H1 (cell line): ENCODE results near the gene TTC23. TPM values are rescaled to one million over a fixed set of nuclear protein-coding genes. Genes with fewer than 3 reads are reported as not detected.

Experiments used
- CTCF ChIA-PET: fragments of 300-600 bp; sonication (Branson Sonifier 250); formaldehyde crosslinking; loops from one replicate; lab custom pipeline; 2021; ENCODE audit not compliant: partially characterized antibody; lab: Charles Lee
- POLR2A ChIA-PET: fragments of 300-600 bp; sonication (Branson Sonifier 250); formaldehyde crosslinking; loops from one replicate; lab custom pipeline; 2021; ENCODE audit warnings: inconsistent platforms; ENCODE audit not compliant: partially characterized antibody; lab: Charles Lee
- DNase-seq, 2 experiments: peaks; one replicate each; pipeline versions ENCODE4 v3.0.0 to v3.0.0-alpha.2; 2010 to 2022; ENCODE audit warnings: low spot score in 2 of 2, low read depth in 1 of 2, mixed read lengths in 1 of 2
- FAIRE-seq: peaks from 2 replicates; lab custom pipeline; 2011; peaks lifted over from hg19 to GRCh38; lab: Jason Lieb, UNC
- H2AFZ ChIP-seq: 2 replicates; pipeline ENCODE4 v1.8.1; 2012; ENCODE audit warnings: low read length, inconsistent platforms
- H2AK5ac ChIP-seq: 2 replicates; pipeline ENCODE4 v1.6.1; 2013; ENCODE audit warnings: low read depth, low read length
- H2BK120ac ChIP-seq: replicated peaks from 2 replicates; pipeline ENCODE3; 2013; ENCODE audit warnings: low read depth, low read length, inconsistent platforms
- H2BK12ac ChIP-seq: 2 replicates; pipeline ENCODE4 v1.6.1; 2013; ENCODE audit warnings: low read depth, low read length
- H2BK15ac ChIP-seq: 2 replicates; pipeline ENCODE4 v1.6.1; 2013; ENCODE audit warnings: low read length
- H2BK20ac ChIP-seq: 2 replicates; pipeline ENCODE4 v1.6.1; 2013; ENCODE audit warnings: low read length
- H2BK5ac ChIP-seq: 2 replicates; pipeline ENCODE4 v1.6.1; 2013; ENCODE audit warnings: low read depth, low read length
- H3K14ac ChIP-seq: 2 replicates; pipeline ENCODE4 v1.6.1; 2013; ENCODE audit warnings: inconsistent platforms; ENCODE audit not compliant: insufficient read length
- H3K18ac ChIP-seq: 2 replicates; pipeline ENCODE4 v1.6.1; 2013; ENCODE audit warnings: low read length; ENCODE audit errors: extremely low read depth
- H3K23ac ChIP-seq: 2 replicates; pipeline ENCODE4 v1.6.1; 2013; ENCODE audit warnings: inconsistent platforms; ENCODE audit not compliant: insufficient read length
- H3K23me2 ChIP-seq: 2 replicates; pipeline ENCODE4 v1.6.1; 2013; ENCODE audit warnings: low read depth, low read length
- H3K27ac ChIP-seq: 2 replicates; pipeline ENCODE4 v1.6.1; 2011; ENCODE audit warnings: low read depth, low read length, inconsistent platforms
- H3K27me3 ChIP-seq, 4 experiments: replicated peaks in 1 of 4; 1 replicate in 1 of 4; 2 replicates in 3 of 4; pipeline versions ENCODE4 v1.6.1 to v1.8.1; 2011 to 2013; ENCODE audit warnings: low read length in 3 of 4, mild to moderate bottlenecking in 3 of 4, inconsistent platforms in 2 of 4, mixed read lengths in 2 of 4, moderate library complexity in 1 of 4; ENCODE audit not compliant: control insufficient read depth in 3 of 4, insufficient read depth in 3 of 4; ENCODE audit errors: extremely low read depth in 1 of 4
- H3K36me3 ChIP-seq, 4 experiments: 2 replicates each; pipeline versions ENCODE4 v1.6.1 to v1.8.1; 2011 to 2013; ENCODE audit warnings: mild to moderate bottlenecking in 4 of 4, low read length in 3 of 4, moderate library complexity in 2 of 4, control low read depth in 1 of 4, inconsistent platforms in 1 of 4; ENCODE audit not compliant: insufficient read depth in 4 of 4, control insufficient read depth in 2 of 4
- H3K4ac ChIP-seq: replicated peaks from 2 replicates; pipeline ENCODE3; 2013; ENCODE audit warnings: low read length, low read depth, mixed read lengths, inconsistent platforms; ENCODE audit not compliant: insufficient read length
- H3K4me1 ChIP-seq, 4 experiments: replicated peaks in 1 of 4; 1 replicate in 1 of 4; 2 replicates in 3 of 4; pipeline versions ENCODE4 v1.6.1 to v1.8.1; 2011 to 2013; ENCODE audit warnings: low read length in 3 of 4, inconsistent platforms in 2 of 4, mixed read lengths in 1 of 4; ENCODE audit not compliant: insufficient read depth in 4 of 4, control insufficient read depth in 3 of 4
- H3K4me2 ChIP-seq, 2 experiments: 2 replicates each; pipeline versions ENCODE4 v1.6.1 to v1.8.1; 2011 to 2013; ENCODE audit warnings: low read depth in 2 of 2, low read length in 2 of 2, control low read depth in 1 of 2, inconsistent platforms in 1 of 2, mild to moderate bottlenecking in 1 of 2; ENCODE audit not compliant: insufficient read depth in 1 of 2
- H3K4me3 ChIP-seq, 4 experiments: fragments of 200-600, 300-600 bp in 1 of 4; sonication (generic), shearing (Covaris generic), sonication (Bioruptor Twin) in 1 of 4; 2 replicates each; pipeline versions ENCODE4 v1.5.1 to v1.8.1; 2011 to 2016; ENCODE audit warnings: low read length in 4 of 4, low read depth in 3 of 4, control low read depth in 2 of 4, inconsistent platforms in 2 of 4, mild to moderate bottlenecking in 2 of 4, mixed read lengths in 1 of 4, moderate library complexity in 1 of 4; ENCODE audit not compliant: insufficient read depth in 2 of 4; ENCODE audit errors: extremely low read depth in 1 of 4
- H3K56ac ChIP-seq: replicated peaks from 2 replicates; pipeline ENCODE3; 2013; ENCODE audit warnings: low read depth, mild to moderate bottlenecking, mixed read lengths, low read length, inconsistent platforms; ENCODE audit not compliant: insufficient read length
- H3K79me1 ChIP-seq: 2 replicates; pipeline ENCODE4 v1.6.1; 2013; ENCODE audit warnings: low read depth, low read length, control low read depth
- H3K79me2 ChIP-seq, 2 experiments: 2 replicates each; pipeline versions ENCODE4 v1.6.1 to v1.8.1; 2012 to 2013; ENCODE audit warnings: low read length in 2 of 2, mild to moderate bottlenecking in 2 of 2, inconsistent platforms in 1 of 2; ENCODE audit not compliant: insufficient read depth in 2 of 2, control insufficient read depth in 1 of 2
- H3K9ac ChIP-seq, 4 experiments: replicated peaks in 1 of 4; 1 replicate in 1 of 4; 2 replicates in 3 of 4; pipeline versions ENCODE4 v1.6.1 to v1.8.1; 2011 to 2013; ENCODE audit warnings: low read depth in 3 of 4, low read length in 3 of 4, control low read depth in 2 of 4, mild to moderate bottlenecking in 2 of 4, moderate library complexity in 2 of 4, inconsistent platforms in 1 of 4; ENCODE audit errors: extremely low read depth in 1 of 4
- H3K9me3 ChIP-seq, 2 experiments: 2 replicates each; pipeline versions ENCODE4 v1.6.1 to v1.8.1; 2012 to 2013; ENCODE audit warnings: mild to moderate bottlenecking in 2 of 2, moderate library complexity in 2 of 2, control low read depth in 1 of 2, inconsistent platforms in 1 of 2, low read depth in 1 of 2, low read length in 1 of 2, mixed read lengths in 1 of 2; ENCODE audit not compliant: insufficient read depth in 2 of 2
- H4K20me1 ChIP-seq, 2 experiments: replicated peaks in 1 of 2; 2 replicates each; pipeline versions ENCODE3 to v1.8.1; 2011 to 2013; ENCODE audit warnings: inconsistent platforms in 2 of 2, low read length in 2 of 2, mild to moderate bottlenecking in 1 of 2; ENCODE audit not compliant: insufficient read depth in 2 of 2, control insufficient read depth in 1 of 2
- H4K5ac ChIP-seq: 2 replicates; pipeline ENCODE4 v1.6.1; 2013; ENCODE audit warnings: low read length, low read depth, mixed read lengths, inconsistent platforms; ENCODE audit not compliant: insufficient read length
- H4K8ac ChIP-seq: 2 replicates; pipeline ENCODE4 v1.8.0; 2013; ENCODE audit warnings: mild to moderate bottlenecking, moderate library complexity, low read length, inconsistent platforms; ENCODE audit not compliant: insufficient read depth; ENCODE audit errors: extremely low read depth
- H4K91ac ChIP-seq: replicated peaks from 2 replicates; pipeline ENCODE3; 2013; ENCODE audit warnings: low read length, mixed read lengths, inconsistent platforms; ENCODE audit not compliant: insufficient read length
- CTBP2 ChIP-seq: IDR thresholded peaks from 2 replicates; pipeline ENCODE4 v1.7.0; 2011; ENCODE audit warnings: borderline replicate concordance, mild to moderate bottlenecking, moderate library complexity, mixed read lengths, low read length; ENCODE audit not compliant: insufficient read depth, insufficient read length
- GTF2F1 ChIP-seq: IDR thresholded peaks from 2 replicates; pipeline ENCODE4 v1.6.1; 2012; ENCODE audit warnings: low read depth, low read length, improper control_type of control experiment, borderline replicate concordance
- JUN ChIP-seq: IDR thresholded peaks from 2 replicates; pipeline ENCODE4 v1.6.1; 2011; ENCODE audit warnings: low read depth, mild to moderate bottlenecking, improper control_type of control experiment, low read length
- JUND ChIP-seq: IDR thresholded peaks from 2 replicates; pipeline ENCODE4 v1.6.1; 2011; ENCODE audit warnings: mild to moderate bottlenecking, improper control_type of control experiment, low read length
- KDM1A ChIP-seq: fragments of 200-600, 300-600 bp; sonication (generic); IDR thresholded peaks from 2 replicates; pipeline ENCODE4 v1.7.1; 2016; ENCODE audit warnings: mild to moderate bottlenecking, low read length, borderline replicate concordance
- SP4 ChIP-seq: IDR thresholded peaks from 2 replicates; pipeline ENCODE4 v1.6.1; 2012; ENCODE audit warnings: low read length, inconsistent platforms
- SUZ12 ChIP-seq: fragments of 200-600 bp; sonication (generic); IDR thresholded peaks from 2 replicates; pipeline ENCODE4 v1.6.1; 2012; ENCODE audit warnings: mild to moderate bottlenecking, inconsistent platforms, low read length, moderate library complexity, mixed read lengths
- TAF7 ChIP-seq: optimal IDR thresholded peaks from 2 replicates; pipeline ENCODE3; 2011; ENCODE audit warnings: low read depth, mild to moderate bottlenecking, inconsistent platforms, low read length, moderate library complexity, borderline replicate concordance
- TCF12 ChIP-seq: IDR thresholded peaks from 2 replicates; pipeline ENCODE4 v1.6.1; 2011; ENCODE audit warnings: low read depth, mild to moderate bottlenecking, low read length
- ZNF274 ChIP-seq: IDR thresholded peaks from 2 replicates; pipeline ENCODE4 v1.7.0; 2012; ENCODE audit warnings: low read length, borderline replicate concordance; ENCODE audit errors: extremely low read depth
- WGBS, 2 experiments: shearing (Covaris generic) in 1 of 2; methylation state at CpG; one replicate each; pipeline versions ENCODE4 v1.1.6 to v1.1.7; 2013 to 2015; ENCODE audit warnings: low lambda C conversion rate in 2 of 2, mixed read lengths in 2 of 2, inconsistent platforms in 1 of 2, low coverage in 1 of 2, missing lambda C conversion rate in 1 of 2; ENCODE audit not compliant: insufficient replicate concordance in 2 of 2, insufficient coverage in 1 of 2, insufficient read length in 1 of 2; ENCODE audit errors: extremely low coverage in 1 of 2, missing lambda C conversion rate in 1 of 2; 5-methylcytosine and 5-hydroxymethylcytosine counted together
- polyA plus RNA-seq, 7 experiments: library from polyadenylated mRNA; depleted of rRNA in 3 of 7; stranded (reverse) in 5 of 7; unstranded in 2 of 7; fragments of >200 nt in 5 of 7; fragments of 200-250 nt in 2 of 7; gene quantifications; 1 replicate in 5 of 7; 2 replicates in 1 of 7; 4 replicates in 1 of 7; pipeline versions ENCODE4 v1.2.1 to v1.2.3, GENCODE V29; 2011 to 2013; ENCODE audit warnings: missing spikeins in 2 of 7, mixed read lengths in 2 of 7
- total RNA-seq: library from RNA; stranded (reverse); fragmentation: NEBNext Ultra II Directional; extraction: Animal tissue kit (Norgen Biotek cat#: 25700); gene quantifications from 2 replicates; pipeline ENCODE4 v1.2.1, GENCODE V29; 2021
- TF ChIP-seq, protein P1 (sequence below): IDR thresholded peaks from 2 replicates; pipeline ENCODE4 v1.6.1; 2011; ENCODE audit warnings: low read depth, mild to moderate bottlenecking, low read length; ENCODE audit not compliant: insufficient read depth
- TF ChIP-seq, protein P2 (sequence below): IDR thresholded peaks from 2 replicates; pipeline ENCODE4 v1.6.1; 2012; ENCODE audit warnings: inconsistent platforms

The TTC23 gene
- total and polyA plus RNA-seq, 2 of the 8 experiments (the other 6 are each of a cell fraction or from before 2014, with no cell fraction given) = 4.8 to 23.0 TPM

DNA sequence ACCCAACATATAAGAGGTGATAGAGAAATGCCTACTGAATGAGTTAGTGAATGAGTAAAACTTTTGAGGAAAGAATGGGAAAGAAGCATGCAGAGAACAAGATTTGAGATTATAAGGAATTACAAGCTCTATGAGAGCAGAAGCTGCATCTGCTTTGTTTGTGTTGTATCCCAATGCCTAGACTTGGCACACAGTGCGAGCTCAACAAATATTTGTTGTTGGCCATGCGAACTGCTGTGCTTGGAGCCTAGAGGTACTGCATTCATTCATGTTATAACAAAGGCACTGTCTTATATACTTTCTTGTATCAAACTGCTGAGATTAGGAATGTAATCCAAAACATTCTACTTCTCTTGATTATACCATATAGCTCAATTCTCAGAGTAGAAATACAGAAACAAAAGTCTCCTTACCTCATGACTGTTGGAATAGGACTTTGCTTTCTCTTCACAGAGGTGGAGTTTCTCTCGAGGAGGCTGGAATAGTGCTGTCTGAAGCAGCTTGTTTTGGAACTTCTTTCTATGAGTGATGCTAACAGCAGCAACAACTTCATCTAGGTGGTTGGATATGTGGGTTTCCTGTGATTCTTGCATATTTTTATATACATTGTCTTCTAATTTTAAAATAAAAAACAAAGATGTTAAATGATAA lies 21.1 kb downstream of the TTC23 start:
- Histone ChIP-seq H2BK20ac (no peak overlapping the region), H2BK15ac (no peak overlapping the region), H2BK120ac (no peak overlapping the region), H3K9me3 (0 out of 4 replicates have a peak, but pooled peaks cover 0 to 4% of the 10 kb centered on the region in 2 experiments), H3K18ac (no peak overlapping the region), H3K23me2 (no peaks in the 10 kb centered on the region), H3K23ac (no peak overlapping the region), H3K27me3 (no peaks in the 10 kb centered on the region), H4K5ac (no peak overlapping the region), H3K4me2 (no peak overlapping the region), H3K4me3 (no peak overlapping the region), H3K9ac (no peak overlapping the region), H4K91ac (no peak overlapping the region), H3K79me2 (no peaks in the 10 kb centered on the region), H2BK12ac (no peak overlapping the region), H2AFZ (no peak overlapping the region), H3K56ac (no peak overlapping the region), H3K36me3 (peaks cover 0 to 15% (median 7%) of the 10 kb centered on the region in 4 experiments; a peak in 5 of 8 replicates), H3K14ac (no peak overlapping the region), H4K20me1 (peaks cover 0 to 2% of the 10 kb centered on the region in 2 experiments), H4K8ac (no peak overlapping the region), H2AK5ac (no peak overlapping the region), H3K4me1 (no peaks in the 10 kb centered on the region), H3K27ac (no peak overlapping the region), H3K79me1 (no peaks in the 10 kb centered on the region), H2BK5ac (no peak overlapping the region), H3K4ac (no peak overlapping the region)
- ChIA-PET POLR2A (no interaction called here), CTCF (interaction anchor here (2.1 kb wide), 1 partner anchor 15 kb away, joined by 9 read pairs; no protein-coding TSS in a partner anchor)
- DNase-seq = no peak
- no peak for FAIRE-seq
- WGBS, 2 experiments = 94% methylated on average over 3 of the region's 3 CpGs; no CpG with 5 or more reads in 1 of the 2 experiments
- TF ChIP-seq, protein P1, sequence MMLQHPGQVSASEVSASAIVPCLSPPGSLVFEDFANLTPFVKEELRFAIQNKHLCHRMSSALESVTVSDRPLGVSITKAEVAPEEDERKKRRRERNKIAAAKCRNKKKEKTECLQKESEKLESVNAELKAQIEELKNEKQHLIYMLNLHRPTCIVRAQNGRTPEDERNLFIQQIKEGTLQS = no peak
- no peak for TF ChIP-seq TCF12
- TF ChIP-seq SUZ12 = no peak
- no peak for TF ChIP-seq CTBP2
- TF ChIP-seq SP4 = no peak
- no peak for TF ChIP-seq ZNF274
- no peak for TF ChIP-seq KDM1A
- no peak for TF ChIP-seq TAF7
- TF ChIP-seq JUN = no peak
- TF ChIP-seq JUND = no peak
- TF ChIP-seq GTF2F1 = no peak
- TF ChIP-seq, protein P2, sequence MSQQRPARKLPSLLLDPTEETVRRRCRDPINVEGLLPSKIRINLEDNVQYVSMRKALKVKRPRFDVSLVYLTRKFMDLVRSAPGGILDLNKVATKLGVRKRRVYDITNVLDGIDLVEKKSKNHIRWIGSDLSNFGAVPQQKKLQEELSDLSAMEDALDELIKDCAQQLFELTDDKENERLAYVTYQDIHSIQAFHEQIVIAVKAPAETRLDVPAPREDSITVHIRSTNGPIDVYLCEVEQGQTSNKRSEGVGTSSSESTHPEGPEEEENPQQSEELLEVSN = no peak
